NCI-H524 treated with DMSO at 0.1 percent for 48 hours (cell line): ENCODE measurements around the gene TJP2.

Experiments used
- DNase-seq: peaks from one replicate; lab custom pipeline; 2025; lab: John Stamatoyannopoulos, UW

TJP2 gene

GRCh38 chr9:69232135-69232534 is 58.1 kb downstream of the TJP2 start:
- no peak for DNase-seq

DNA sequence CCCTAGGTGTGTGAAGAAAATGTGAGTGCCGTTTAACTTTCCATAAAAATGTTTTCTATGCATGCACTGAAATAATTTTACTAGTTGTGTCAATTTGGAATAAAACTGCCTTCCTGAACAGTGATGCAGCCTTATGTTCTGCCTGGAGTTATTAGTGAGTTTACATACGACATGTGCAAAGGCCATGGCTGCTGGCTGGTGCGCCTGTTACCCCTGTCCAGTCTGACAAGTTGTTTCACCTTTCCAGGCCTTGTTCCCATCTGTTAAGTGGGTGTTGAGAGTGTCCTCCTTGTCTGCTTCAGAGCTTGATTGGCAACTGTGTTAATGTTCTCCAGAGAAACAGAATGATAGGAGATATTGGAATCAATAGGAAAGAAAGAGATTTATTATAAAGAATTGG is 60.6 kb downstream of the TJP2 start:
- DNase-seq = no peak

GRCh38 chr9:69236188-69236587 is 62.1 kb downstream of the TJP2 start:
- DNase-seq = no peak

DNA sequence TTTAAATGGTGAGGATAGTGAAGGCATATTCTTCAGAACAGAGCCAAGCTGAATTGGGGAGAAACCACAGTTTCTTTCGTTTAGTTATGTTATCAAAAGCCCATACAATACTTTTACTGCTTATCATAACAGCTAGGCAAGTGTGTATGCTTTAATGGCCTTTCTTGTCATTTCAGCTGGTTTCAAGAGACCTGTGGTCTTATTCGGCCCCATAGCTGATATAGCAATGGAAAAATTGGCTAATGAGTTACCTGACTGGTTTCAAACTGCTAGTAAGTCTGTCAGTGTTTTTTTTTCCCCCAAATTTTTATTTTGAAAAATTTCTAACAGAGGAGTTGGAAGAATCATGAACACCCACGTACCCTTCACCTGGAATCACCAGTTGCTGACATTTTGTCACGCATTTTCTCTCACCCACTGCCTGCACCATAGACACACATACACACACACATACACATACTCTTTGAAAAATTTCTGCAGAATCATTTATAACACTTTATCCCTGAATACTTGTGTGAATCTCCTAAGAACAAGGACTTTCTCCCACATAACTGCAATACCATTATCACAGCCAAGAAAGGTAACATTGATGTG is 63.7 kb downstream of the TJP2 start:
- no peak for DNase-seq

GRCh38 chr9:69243116-69243515 is 69.0 kb downstream of the TJP2 start:
- no peak for DNase-seq

DNA sequence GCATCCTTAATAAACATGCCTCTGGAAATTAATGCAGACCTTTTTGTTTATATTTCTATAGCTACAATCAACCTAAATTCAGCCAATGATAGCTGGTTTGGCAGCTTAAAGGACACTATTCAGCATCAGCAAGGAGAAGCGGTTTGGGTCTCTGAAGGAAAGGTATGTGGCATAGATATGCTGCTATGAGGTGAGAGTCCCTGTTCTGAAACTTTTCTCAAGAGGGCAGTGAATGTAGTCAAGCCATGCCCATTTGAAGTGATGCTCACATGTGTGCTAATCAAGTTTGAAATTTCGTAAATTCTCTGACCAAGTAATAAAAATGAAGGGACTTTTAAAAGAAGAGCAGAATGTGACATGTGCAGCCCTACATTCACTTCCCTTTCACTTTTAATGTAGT is 72.6 kb downstream of the TJP2 start:
- no peak for DNase-seq

- no peak for DNase-seq
These were observed 73.9 kb downstream of the TJP2 start for GRCh38 chr9:69248005-69248404.

GRCh38 chr9:69249337-69249736 is 75.3 kb downstream of the TJP2 start:
- DNase-seq = no peak

GRCh38 chr9:69250681-69251080 is 76.6 kb downstream of the TJP2 start:
- DNase-seq = no peak

DNA sequence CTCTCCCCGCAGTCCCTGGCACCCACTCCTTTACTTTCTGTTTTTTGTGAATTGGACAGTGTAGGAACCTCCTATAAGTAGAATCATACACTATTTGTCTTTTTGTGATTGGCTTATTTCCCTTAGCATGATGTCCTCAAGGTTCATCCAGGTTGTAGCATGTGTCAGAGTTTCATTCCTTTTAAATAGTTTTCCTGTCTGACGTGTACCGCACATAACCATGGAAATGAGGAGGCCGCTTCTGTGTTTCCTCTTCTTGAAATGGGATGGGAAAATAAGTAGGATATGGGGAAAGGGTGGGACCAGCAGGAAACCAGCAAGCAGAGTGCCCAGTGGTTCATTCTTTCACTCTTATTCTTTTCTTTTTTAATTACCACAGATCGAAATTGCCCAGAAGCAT is 78.4 kb downstream of the TJP2 start:
- DNase-seq = no peak

GRCh38 chr9:69253057-69253456 is 79.0 kb downstream of the TJP2 start:
- DNase-seq = no peak

DNA sequence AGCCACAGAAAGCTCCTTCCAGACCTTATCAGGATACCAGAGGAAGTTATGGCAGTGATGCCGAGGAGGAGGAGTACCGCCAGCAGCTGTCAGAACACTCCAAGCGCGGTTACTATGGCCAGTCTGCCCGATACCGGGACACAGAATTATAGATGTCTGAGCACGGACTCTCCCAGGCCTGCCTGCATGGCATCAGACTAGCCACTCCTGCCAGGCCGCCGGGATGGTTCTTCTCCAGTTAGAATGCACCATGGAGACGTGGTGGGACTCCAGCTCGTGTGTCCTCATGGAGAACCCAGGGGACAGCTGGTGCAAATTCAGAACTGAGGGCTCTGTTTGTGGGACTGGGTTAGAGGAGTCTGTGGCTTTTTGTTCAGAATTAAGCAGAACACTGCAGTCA is 80.1 kb downstream of the TJP2 start:
- DNase-seq = no peak

DNA sequence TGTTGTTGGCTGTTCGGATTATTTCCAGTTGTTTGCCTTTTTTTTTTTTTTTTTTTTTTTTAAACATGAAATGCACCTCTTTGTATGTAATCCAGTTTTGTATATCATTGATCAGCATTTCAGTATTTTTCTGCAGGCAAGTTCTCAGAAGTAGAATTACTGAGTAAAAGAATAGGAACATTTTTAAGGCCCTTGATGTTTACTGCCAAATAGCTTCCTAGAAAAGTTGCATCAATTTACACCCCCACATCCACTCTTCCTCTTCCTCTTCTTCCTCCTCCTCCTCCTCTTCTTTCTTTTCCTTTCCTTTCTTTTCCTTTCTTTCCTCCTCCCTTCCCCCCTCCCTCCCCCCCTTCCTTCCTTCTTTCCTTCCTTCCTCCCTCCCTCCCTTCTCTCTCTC is 81.5 kb downstream of the TJP2 start:
- no peak for DNase-seq

GRCh38 chr9:69258551-69258950 is 84.5 kb downstream of the TJP2 start:
- DNase-seq = no peak

DNA sequence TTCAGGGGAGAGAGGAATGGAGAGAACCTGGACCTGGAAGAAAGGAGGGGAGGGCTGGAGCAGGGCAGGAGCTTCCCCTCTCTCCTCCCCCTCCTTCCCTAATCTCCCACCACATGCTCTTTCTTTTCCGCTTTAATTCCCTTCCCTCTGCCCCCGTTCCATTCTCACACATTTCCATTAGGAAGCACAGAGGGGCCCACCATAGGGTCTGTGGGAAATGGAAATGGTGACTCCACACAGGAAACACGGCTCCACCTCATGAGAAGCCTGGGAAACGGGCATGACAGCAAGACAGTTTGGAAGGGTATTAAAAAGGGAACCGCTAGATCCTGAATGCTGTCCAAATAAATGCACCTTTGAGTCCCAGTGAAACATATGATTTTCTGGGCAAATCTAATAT is 86.1 kb downstream of the TJP2 start:
- no peak for DNase-seq

GRCh38 chr9:69261636-69262035 is 87.6 kb downstream of the TJP2 start:
- DNase-seq = no peak

DNA sequence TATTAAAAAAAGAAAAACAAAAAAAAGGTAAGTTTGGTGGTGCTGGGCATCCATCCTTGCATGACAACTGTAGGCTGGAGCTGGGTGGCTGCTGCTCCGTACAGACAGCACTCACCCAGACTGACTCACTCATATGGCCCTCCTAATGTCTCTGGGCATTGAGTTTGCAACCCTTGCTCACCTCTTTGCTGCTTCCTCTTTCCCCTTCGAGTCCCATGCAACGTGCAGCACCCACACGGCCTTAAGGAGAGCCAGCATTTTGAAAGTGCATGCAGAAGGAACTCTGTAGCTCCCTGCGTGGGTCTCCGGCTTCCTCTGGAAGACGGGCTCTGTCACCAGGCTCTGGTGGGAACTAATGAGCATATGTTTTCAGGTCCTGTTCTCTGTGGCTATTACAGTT is 90.4 kb downstream of the TJP2 start:
- DNase-seq = no peak

DNA sequence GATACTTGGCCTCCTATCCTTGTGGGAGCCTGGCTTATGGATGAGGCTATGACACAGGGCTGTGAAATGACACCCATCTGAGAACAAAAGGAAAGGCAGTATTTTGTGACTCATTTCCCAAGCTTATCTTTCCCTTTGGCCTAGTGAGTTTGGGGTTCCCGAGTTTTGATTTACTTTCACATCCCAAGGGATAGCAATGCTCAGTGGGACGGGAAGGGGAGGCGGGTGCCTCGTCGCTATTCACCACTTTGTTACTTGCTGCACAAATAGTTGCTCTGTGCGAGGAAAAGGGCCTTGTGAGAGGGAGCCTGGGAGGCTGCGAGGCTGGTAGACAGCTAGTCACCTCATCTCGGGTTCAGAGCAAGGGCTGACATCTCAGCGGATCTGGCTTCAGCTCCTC is 91.8 kb downstream of the TJP2 start:
- DNase-seq = no peak

GRCh38 chr9:69272212-69272611 is 98.1 kb downstream of the TJP2 start:
- no peak for DNase-seq

DNA sequence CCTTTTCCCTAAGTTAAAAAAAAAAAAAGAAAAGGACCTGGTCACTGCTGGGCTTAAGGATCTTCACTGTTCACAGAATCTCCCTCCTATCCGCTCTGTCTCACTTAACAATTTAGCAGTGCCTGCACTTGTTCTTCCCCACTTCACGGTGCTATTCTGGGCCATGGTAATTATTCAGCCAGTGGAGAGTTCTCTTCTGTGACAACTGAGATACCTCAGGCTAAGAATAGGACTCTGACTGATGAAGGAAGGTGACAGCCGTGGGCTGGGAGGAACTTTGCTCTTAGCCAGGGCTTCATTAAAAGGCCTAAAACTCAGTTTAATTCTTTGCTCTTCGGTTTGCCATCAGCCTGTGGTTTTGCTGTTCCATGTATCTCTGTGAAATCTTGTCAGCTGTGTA is 99.1 kb downstream of the TJP2 start:
- no peak for DNase-seq

DNA sequence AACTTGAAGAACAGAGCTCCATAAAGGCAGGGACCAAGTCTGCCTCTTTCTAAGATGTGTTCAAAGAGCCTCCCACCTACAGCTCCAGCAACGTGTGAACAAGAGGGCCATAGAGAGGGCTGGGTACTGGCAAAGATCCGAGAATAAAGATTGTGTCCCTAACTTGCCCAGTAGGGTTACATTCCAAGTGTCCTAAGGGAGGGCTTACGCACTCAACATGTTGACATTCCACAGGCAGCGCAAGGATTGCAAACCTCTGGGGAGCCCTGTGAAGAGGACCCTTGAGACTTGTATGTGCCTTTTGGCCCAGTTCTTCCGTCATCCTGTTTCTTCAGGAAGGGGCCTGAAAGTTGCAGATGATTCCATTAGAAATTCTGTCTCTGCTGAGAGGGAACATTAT is 102.7 kb downstream of the TJP2 start:
- no peak for DNase-seq

GRCh38 chr9:69279084-69279731 is 105.1 kb downstream of the TJP2 start:
- DNase-seq = no peak

DNA sequence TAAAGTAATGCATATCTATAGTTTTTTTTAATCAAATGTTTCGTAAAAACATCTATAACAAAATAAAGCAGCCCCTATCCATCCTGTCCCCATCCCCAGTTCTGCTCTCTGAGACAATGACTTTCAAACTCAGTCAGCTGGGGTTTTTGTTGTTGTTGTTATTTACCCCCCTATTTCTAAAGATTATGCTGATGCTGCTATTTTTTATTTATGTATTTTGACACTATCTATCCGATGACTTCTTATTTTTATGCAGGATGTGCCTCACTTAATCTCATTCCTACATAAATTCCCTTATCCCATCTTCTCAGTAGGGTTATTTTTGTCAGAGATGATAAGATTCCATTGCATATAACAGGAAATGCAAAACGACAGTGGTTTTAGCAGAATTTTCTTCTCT is 105.7 kb downstream of the TJP2 start:
- no peak for DNase-seq

GRCh38 chr9:69283003-69283402 is 108.9 kb downstream of the TJP2 start:
- DNase-seq = no peak
